HG03060 (cell line): ENCODE results near the gene METTL8.
A peak's percentile ranks its signal among the peaks of the same experiment; 100 is the strongest.

Experiments
- ATAC-seq: cut with Tn5 transposase; IDR thresholded peaks from one replicate; pipeline ENCODE4 v1.9.1; 2021; ENCODE audit warnings: low read depth, moderate number of reproducible peaks; ENCODE audit not compliant: unreplicated experiment

METTL8 gene

GRCh38 chr2:171348056-171348455, 85.7 kb downstream of the METTL8 start:
- ATAC-seq, result no peak

GRCh38 chr2:171347591-171348032, 86.2 kb downstream of the METTL8 start:
- ATAC-seq, result no peak

- no peak for ATAC-seq
Measured at GRCh38 chr2:171346723-171347557, 86.8 kb downstream of the METTL8 start.

- no peak for ATAC-seq
Measured at GRCh38 chr2:171345971-171346722, 87.6 kb downstream of the METTL8 start.

- ATAC-seq, result no peak
Measured at GRCh38 chr2:171344182-171344581, 89.6 kb downstream of the METTL8 start.

GRCh38 chr2:171342067-171342413, 91.8 kb downstream of the METTL8 start:
- ATAC-seq, result no peak

GRCh38 chr2:171341394-171342066, 92.3 kb downstream of the METTL8 start:
- no peak for ATAC-seq

GRCh38 chr2:171334946-171335345, 98.8 kb downstream of the METTL8 start:
- ATAC-seq, result no peak

- ATAC-seq, result no peak
Measured at GRCh38 chr2:171334171-171334570, 99.6 kb downstream of the METTL8 start.

GRCh38 chr2:171330155-171330956, 103.4 kb downstream of the METTL8 start:
- no peak for ATAC-seq

- no peak for ATAC-seq
Measured at GRCh38 chr2:171327043-171327496, 106.7 kb downstream of the METTL8 start.

- ATAC-seq, result no peak
Measured at GRCh38 chr2:171325886-171326585, 107.8 kb downstream of the METTL8 start.

GRCh38 chr2:171323971-171324528, 109.7 kb downstream of the METTL8 start:
- no peak for ATAC-seq

GRCh38 chr2:171322928-171323327, 110.9 kb downstream of the METTL8 start:
- ATAC-seq, result no peak

GRCh38 chr2:171320731-171321130, 113.1 kb downstream of the METTL8 start:
- no peak for ATAC-seq

- ATAC-seq, result peak; percentile 37
Measured at GRCh38 chr2:171320208-171320621, 113.6 kb downstream of the METTL8 start.

- ATAC-seq, result peak; percentile 24
Measured at GRCh38 chr2:171319164-171319810, 114.5 kb downstream of the METTL8 start.

- ATAC-seq, result no peak
Measured at GRCh38 chr2:171318463-171318934, 115.3 kb downstream of the METTL8 start.
